ENCODE results near the gene CIP2A.

Gene CIP2A

GRCh38 chr3:108509263-108509662 lies 80.0 kb downstream of the CIP2A start:
- no peak for DNase-seq

DNA sequence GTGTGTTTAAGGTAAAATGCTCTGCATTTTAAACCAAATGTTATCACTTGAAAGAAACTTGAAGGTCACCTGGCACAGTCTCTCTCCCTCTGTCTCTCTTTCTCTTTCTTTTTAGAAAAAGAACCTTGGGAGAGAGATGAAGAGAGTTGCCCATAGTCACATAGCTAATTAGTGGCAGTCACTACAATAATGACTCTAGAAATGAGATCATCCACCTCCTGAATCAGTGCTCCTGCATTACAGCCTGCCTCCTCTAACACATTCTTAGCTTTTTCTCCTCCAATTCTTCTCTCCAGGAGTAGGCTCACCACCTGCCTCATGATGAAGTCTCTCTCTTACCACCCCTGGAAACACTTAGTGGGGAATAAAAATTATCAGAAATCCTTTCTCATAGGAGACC lies 81.3 kb downstream of the CIP2A start:
- DNase-seq, result no peak

GRCh38 chr3:108505811-108506210 lies 83.4 kb downstream of the CIP2A start:
- DNase-seq, result no peak

DNA sequence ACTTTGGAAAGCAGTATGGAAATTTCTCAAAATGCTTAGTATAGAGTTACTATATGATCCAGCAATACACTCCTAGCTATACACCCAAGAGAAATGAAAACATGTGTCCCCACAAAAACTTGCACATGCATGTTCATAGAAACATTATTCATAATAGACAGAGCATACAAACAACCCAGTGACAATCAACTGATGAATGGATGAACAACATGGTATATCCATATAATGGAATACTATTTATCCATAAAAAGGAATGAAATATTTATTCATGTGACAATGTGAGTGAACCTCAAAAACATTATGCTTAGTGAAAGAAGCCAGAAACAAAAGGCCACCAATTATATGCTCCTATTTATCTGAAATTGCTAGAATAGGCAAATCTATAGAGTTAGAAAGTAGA lies 85.5 kb downstream of the CIP2A start:
- DNase-seq, result no peak

- DNase-seq, result no peak
These were observed 87.7 kb downstream of the CIP2A start for GRCh38 chr3:108501535-108501934.

GRCh38 chr3:108500728-108501127 lies 88.5 kb downstream of the CIP2A start:
- DNase-seq, result no peak
